HepG2 (cell line): ENCODE measurements around the gene SHLD1. TPM values are rescaled to one million over a fixed set of nuclear protein-coding genes. Genes with fewer than 3 reads are reported as not detected.

Source experiments
- CHCHD3 ChIP-seq: sonication (generic); formaldehyde crosslinking; IDR thresholded peaks from 2 replicates; pipeline ENCODE4 v1.8.0; 2022; ENCODE audit warnings: mild to moderate bottlenecking, missing genetic modification reagents, moderate library complexity
- JUN ChIP-seq: sonication (generic); formaldehyde crosslinking; IDR thresholded peaks from 2 replicates; pipeline ENCODE4 v1.4.0; 2020; ENCODE audit warnings: mild to moderate bottlenecking, missing genetic modification reagents
- KMT2B ChIP-seq: IDR thresholded peaks from 2 replicates; pipeline ENCODE4 v1.6.1; 2016; ENCODE audit warnings: missing genetic modification reagents, missing compliant biosample characterization
- NAIF1 ChIP-seq: sonication (generic); formaldehyde crosslinking; IDR thresholded peaks from 2 replicates; pipeline ENCODE4 v1.5.0; 2020; ENCODE audit warnings: mild to moderate bottlenecking, missing genetic modification reagents, borderline replicate concordance
- ZNF550 ChIP-seq: sonication (generic); formaldehyde crosslinking; IDR thresholded peaks from 2 replicates; pipeline ENCODE4 v1.4.0; 2020; ENCODE audit warnings: mild to moderate bottlenecking, missing genetic modification reagents, borderline replicate concordance
- ZNF644 ChIP-seq: IDR thresholded peaks from 2 replicates; pipeline ENCODE4 v1.6.1; 2016; ENCODE audit warnings: low read depth
- polyA plus RNA-seq, 8 experiments: library from polyadenylated mRNA; depleted of rRNA in 3 of 8; stranded (reverse) in 7 of 8; unstranded in 1 of 8; fragments of >200 nt; fragmentation: Illumina TruSeq in 4 of 8; extraction: Trizol in 4 of 8; gene quantifications; 2 replicates each; pipeline versions ENCODE4 v1.2.1 to v1.2.3, GENCODE V29; 2011 to 2016; ENCODE audit warnings: low read depth in 4 of 8, missing spikeins in 1 of 8, mixed read lengths in 1 of 8; ENCODE audit not compliant: insufficient read depth in 1 of 8
- total RNA-seq, 5 experiments: library from RNA; depleted of rRNA; stranded (reverse); fragments of >200 nt; fragmentation: Illumina TruSeq; extraction: Trizol; gene quantifications; 2 replicates each; pipeline ENCODE4 v1.2.3, GENCODE V29; 2016; ENCODE audit warnings: low read depth in 1 of 5
- TF ChIP-seq, protein P1 (sequence below): sonication (generic); formaldehyde crosslinking; IDR thresholded peaks from 2 replicates; pipeline ENCODE4 v1.5.1; 2020; ENCODE audit warnings: missing genetic modification reagents, mild to moderate bottlenecking, borderline replicate concordance
- TF ChIP-seq, protein P2 (sequence below): sonication (generic); formaldehyde crosslinking; IDR thresholded peaks from 2 replicates; pipeline ENCODE4 v1.5.1; 2020; ENCODE audit warnings: mild to moderate bottlenecking, missing genetic modification reagents, moderate library complexity
- TF ChIP-seq, protein P3 (sequence below): sonication (generic); formaldehyde crosslinking; IDR thresholded peaks from 2 replicates; pipeline ENCODE4 v1.5.0; 2020; ENCODE audit warnings: mild to moderate bottlenecking, missing genetic modification reagents
- TF ChIP-seq, protein P4 (sequence below): sonication (generic); formaldehyde crosslinking; IDR thresholded peaks from 2 replicates; pipeline ENCODE4 v1.4.0; 2020; ENCODE audit warnings: mild to moderate bottlenecking, missing genetic modification reagents, borderline replicate concordance

Gene SHLD1
- total and polyA plus RNA-seq, 2 of the 13 experiments (the other 11 are each of a cell fraction or from before 2014, with no cell fraction given): 8.9 to 10.0 TPM

DNA sequence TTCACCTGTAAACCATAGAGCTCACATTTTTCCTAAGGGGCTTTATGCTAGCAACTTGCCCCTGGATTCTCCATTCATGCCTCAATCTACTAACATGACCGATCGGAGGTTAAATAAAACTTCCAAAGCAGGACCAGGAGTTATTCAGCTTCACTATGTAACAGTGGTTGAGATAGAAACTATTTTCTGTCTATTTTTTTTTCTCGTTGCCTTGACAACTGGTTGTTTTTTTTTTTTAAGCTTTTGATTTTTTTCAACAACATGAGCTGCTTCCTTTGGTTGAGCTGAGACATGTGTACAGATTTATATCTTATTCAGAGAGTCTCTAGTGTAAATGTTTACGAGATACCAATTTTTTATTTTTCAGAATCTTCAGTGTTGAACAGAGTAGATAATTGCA lies 85.7 kb downstream of the SHLD1 start (continued):
- TF ChIP-seq, protein P1, sequence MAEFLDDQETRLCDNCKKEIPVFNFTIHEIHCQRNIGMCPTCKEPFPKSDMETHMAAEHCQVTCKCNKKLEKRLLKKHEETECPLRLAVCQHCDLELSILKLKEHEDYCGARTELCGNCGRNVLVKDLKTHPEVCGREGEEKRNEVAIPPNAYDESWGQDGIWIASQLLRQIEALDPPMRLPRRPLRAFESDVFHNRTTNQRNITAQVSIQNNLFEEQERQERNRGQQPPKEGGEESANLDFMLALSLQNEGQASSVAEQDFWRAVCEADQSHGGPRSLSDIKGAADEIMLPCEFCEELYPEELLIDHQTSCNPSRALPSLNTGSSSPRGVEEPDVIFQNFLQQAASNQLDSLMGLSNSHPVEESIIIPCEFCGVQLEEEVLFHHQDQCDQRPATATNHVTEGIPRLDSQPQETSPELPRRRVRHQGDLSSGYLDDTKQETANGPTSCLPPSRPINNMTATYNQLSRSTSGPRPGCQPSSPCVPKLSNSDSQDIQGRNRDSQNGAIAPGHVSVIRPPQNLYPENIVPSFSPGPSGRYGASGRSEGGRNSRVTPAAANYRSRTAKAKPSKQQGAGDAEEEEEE (CRISPR knock-in tag): no peak
- TF ChIP-seq NAIF1 (CRISPR knock-in tag) (no peak), KMT2B (CRISPR knock-in tag) (no peak), CHCHD3 (no peak), ZNF550 (CRISPR knock-in tag) (no peak), ZNF644 (no peak), JUN (no peak)
- TF ChIP-seq, protein P2, sequence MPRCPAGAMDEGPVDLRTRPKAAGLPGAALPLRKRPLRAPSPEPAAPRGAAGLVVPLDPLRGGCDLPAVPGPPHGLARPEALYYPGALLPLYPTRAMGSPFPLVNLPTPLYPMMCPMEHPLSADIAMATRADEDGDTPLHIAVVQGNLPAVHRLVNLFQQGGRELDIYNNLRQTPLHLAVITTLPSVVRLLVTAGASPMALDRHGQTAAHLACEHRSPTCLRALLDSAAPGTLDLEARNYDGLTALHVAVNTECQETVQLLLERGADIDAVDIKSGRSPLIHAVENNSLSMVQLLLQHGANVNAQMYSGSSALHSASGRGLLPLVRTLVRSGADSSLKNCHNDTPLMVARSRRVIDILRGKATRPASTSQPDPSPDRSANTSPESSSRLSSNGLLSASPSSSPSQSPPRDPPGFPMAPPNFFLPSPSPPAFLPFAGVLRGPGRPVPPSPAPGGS: no peak
- TF ChIP-seq, protein P3, sequence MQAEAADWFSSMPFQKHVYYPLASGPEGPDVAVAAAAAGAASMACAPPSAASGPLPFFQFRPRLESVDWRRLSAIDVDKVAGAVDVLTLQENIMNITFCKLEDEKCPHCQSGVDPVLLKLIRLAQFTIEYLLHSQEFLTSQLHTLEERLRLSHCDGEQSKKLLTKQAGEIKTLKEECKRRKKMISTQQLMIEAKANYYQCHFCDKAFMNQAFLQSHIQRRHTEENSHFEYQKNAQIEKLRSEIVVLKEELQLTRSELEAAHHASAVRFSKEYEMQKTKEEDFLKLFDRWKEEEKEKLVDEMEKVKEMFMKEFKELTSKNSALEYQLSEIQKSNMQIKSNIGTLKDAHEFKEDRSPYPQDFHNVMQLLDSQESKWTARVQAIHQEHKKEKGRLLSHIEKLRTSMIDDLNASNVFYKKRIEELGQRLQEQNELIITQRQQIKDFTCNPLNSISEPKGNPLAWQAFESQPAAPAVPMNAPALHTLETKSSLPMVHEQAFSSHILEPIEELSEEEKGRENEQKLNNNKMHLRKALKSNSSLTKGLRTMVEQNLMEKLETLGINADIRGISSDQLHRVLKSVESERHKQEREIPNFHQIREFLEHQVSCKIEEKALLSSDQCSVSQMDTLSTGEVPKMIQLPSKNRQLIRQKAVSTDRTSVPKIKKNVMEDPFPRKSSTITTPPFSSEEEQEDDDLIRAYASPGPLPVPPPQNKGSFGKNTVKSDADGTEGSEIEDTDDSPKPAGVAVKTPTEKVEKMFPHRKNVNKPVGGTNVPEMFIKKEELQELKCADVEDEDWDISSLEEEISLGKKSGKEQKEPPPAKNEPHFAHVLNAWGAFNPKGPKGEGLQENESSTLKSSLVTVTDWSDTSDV (CRISPR knock-in tag): no peak
- TF ChIP-seq, protein P4, sequence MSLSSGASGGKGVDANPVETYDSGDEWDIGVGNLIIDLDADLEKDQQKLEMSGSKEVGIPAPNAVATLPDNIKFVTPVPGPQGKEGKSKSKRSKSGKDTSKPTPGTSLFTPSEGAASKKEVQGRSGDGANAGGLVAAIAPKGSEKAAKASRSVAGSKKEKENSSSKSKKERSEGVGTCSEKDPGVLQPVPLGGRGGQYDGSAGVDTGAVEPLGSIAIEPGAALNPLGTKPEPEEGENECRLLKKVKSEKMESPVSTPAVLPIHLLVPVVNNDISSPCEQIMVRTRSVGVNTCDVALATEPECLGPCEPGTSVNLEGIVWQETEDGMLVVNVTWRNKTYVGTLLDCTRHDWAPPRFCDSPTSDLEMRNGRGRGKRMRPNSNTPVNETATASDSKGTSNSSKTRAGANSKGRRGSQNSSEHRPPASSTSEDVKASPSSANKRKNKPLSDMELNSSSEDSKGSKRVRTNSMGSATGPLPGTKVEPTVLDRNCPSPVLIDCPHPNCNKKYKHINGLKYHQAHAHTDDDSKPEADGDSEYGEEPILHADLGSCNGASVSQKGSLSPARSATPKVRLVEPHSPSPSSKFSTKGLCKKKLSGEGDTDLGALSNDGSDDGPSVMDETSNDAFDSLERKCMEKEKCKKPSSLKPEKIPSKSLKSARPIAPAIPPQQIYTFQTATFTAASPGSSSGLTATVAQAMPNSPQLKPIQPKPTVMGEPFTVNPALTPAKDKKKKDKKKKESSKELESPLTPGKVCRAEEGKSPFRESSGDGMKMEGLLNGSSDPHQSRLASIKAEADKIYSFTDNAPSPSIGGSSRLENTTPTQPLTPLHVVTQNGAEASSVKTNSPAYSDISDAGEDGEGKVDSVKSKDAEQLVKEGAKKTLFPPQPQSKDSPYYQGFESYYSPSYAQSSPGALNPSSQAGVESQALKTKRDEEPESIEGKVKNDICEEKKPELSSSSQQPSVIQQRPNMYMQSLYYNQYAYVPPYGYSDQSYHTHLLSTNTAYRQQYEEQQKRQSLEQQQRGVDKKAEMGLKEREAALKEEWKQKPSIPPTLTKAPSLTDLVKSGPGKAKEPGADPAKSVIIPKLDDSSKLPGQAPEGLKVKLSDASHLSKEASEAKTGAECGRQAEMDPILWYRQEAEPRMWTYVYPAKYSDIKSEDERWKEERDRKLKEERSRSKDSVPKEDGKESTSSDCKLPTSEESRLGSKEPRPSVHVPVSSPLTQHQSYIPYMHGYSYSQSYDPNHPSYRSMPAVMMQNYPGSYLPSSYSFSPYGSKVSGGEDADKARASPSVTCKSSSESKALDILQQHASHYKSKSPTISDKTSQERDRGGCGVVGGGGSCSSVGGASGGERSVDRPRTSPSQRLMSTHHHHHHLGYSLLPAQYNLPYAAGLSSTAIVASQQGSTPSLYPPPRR (CRISPR knock-in tag): no peak
- TF ChIP-seq, all 625 proteins: peak for 6
